ENCODE measurements around the gene ABL2.

DNA sequence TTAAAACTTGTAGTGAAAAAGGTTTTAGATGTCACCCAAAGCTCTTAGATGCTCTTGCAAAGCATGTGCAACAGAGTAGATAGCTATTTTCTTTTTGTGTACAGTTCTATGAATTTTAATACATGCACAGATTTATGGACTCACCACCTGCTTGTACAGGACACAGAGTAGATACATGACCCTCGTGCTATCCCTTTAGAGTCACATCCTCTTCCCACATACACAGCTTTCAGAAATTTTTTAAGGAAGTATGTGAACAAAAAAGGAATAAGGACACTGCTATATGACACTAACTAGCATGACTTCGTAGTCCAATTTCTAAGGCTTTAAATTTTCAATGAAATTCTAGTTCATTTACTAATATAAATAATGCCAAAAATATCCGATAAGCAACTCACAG, 60.9 kb downstream of the ABL2 start:
- TF ChIP-seq, protein P1, sequence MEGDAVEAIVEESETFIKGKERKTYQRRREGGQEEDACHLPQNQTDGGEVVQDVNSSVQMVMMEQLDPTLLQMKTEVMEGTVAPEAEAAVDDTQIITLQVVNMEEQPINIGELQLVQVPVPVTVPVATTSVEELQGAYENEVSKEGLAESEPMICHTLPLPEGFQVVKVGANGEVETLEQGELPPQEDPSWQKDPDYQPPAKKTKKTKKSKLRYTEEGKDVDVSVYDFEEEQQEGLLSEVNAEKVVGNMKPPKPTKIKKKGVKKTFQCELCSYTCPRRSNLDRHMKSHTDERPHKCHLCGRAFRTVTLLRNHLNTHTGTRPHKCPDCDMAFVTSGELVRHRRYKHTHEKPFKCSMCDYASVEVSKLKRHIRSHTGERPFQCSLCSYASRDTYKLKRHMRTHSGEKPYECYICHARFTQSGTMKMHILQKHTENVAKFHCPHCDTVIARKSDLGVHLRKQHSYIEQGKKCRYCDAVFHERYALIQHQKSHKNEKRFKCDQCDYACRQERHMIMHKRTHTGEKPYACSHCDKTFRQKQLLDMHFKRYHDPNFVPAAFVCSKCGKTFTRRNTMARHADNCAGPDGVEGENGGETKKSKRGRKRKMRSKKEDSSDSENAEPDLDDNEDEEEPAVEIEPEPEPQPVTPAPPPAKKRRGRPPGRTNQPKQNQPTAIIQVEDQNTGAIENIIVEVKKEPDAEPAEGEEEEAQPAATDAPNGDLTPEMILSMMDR (IDR thresholded peaks at IDR 0.05), result no peak
- TF ChIP-seq POLR2AphosphoS5 (IDR thresholded peaks at IDR 0.05; ENCODE audit: low read depth, low read length), result no peak
- TF ChIP-seq, protein P2, sequence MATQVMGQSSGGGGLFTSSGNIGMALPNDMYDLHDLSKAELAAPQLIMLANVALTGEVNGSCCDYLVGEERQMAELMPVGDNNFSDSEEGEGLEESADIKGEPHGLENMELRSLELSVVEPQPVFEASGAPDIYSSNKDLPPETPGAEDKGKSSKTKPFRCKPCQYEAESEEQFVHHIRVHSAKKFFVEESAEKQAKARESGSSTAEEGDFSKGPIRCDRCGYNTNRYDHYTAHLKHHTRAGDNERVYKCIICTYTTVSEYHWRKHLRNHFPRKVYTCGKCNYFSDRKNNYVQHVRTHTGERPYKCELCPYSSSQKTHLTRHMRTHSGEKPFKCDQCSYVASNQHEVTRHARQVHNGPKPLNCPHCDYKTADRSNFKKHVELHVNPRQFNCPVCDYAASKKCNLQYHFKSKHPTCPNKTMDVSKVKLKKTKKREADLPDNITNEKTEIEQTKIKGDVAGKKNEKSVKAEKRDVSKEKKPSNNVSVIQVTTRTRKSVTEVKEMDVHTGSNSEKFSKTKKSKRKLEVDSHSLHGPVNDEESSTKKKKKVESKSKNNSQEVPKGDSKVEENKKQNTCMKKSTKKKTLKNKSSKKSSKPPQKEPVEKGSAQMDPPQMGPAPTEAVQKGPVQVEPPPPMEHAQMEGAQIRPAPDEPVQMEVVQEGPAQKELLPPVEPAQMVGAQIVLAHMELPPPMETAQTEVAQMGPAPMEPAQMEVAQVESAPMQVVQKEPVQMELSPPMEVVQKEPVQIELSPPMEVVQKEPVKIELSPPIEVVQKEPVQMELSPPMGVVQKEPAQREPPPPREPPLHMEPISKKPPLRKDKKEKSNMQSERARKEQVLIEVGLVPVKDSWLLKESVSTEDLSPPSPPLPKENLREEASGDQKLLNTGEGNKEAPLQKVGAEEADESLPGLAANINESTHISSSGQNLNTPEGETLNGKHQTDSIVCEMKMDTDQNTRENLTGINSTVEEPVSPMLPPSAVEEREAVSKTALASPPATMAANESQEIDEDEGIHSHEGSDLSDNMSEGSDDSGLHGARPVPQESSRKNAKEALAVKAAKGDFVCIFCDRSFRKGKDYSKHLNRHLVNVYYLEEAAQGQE (IDR thresholded peaks at IDR 0.05; ENCODE audit: insufficient read depth in 1 of 2, low read depth in 2 of 2, low read length in 1 of 2), result no peak
- TF ChIP-seq SIN3A (IDR thresholded peaks at IDR 0.05; ENCODE audit: borderline replicate concordance, insufficient read depth, low read depth, low read length), result no peak
- no peak for TF ChIP-seq TCF7L2 (IDR thresholded peaks at IDR 0.05; ENCODE audit: low read depth, low read length)

Data from Panc1 (cell line).